Thoracic aorta (tissue), 2 donors: ENCODE measurements around the gene SUN1. TPM values are rescaled to one million over a fixed set of nuclear protein-coding genes. Genes with fewer than 3 reads are reported as not detected.
"Not testable (repeated sequence)": the region's sequence is repeated elsewhere in the genome, so short reads cannot be mapped to it uniquely, and the experiment has no call there.

Source experiments
- ATAC-seq: fragments of 150-250 bp; one replicate; pipeline ENCODE4 v1.8.0; 2017; ENCODE audit warnings: low read depth; ENCODE audit not compliant: insufficient number of reproducible peaks, low FRiP score
- DNase-seq: peaks from one replicate; pipeline ENCODE4 v3.0.0-alpha.2; 2020; ENCODE audit warnings: low spot score
- H3K27ac ChIP-seq, 2 donors: fragments of 200-600 bp; sonication (generic); 1 replicate in 1 of 2; 2 replicates in 1 of 2; pipeline ENCODE4 v1.5.1; 2016; ENCODE audit warnings: mild to moderate bottlenecking in 2 of 2, moderate library complexity in 2 of 2
- H3K27me3 ChIP-seq: fragments of 200-600 bp; sonication (generic); replicated peaks from 2 replicates; pipeline ENCODE4 v1.6.0; 2016; ENCODE audit warnings: mild to moderate bottlenecking; ENCODE audit not compliant: insufficient read depth
- H3K36me3 ChIP-seq: fragments of 200-600 bp; sonication (generic); one replicate; pipeline ENCODE4 v1.5.1; 2016
- H3K4me1 ChIP-seq, 2 donors: fragments of 200-600 bp; sonication (generic); 1 replicate in 1 of 2; 2 replicates in 1 of 2; pipeline versions ENCODE4 v1.5.1 to v1.6.0; 2016; ENCODE audit warnings: low read depth in 2 of 2, mild to moderate bottlenecking in 1 of 2; ENCODE audit not compliant: control insufficient read depth in 1 of 2
- H3K4me3 ChIP-seq: fragments of 200-600 bp; sonication (generic); 2 replicates; pipeline ENCODE4 v1.5.1; 2016; ENCODE audit warnings: mild to moderate bottlenecking
- H3K9me3 ChIP-seq: fragments of 200-600 bp; sonication (generic); 2 replicates; pipeline ENCODE4 v1.5.1; 2016
- total RNA-seq, 2 donors: library from RNA; depleted of rRNA; stranded (reverse); fragments of >200 nt; gene quantifications; one replicate each; pipeline versions ENCODE4 v1.1.0 to v1.2.3, GENCODE V29; 2016
- TF ChIP-seq, protein P1 (sequence below): fragments of 200-600 bp; sonication (generic); IDR thresholded peaks from one replicate; pipeline ENCODE4 v1.5.1; 2019; ENCODE audit warnings: antibody characterized with exemption

SUN1 gene
- total RNA-seq, 2 donors from 2014 or later: 205 to 319 TPM

DNA sequence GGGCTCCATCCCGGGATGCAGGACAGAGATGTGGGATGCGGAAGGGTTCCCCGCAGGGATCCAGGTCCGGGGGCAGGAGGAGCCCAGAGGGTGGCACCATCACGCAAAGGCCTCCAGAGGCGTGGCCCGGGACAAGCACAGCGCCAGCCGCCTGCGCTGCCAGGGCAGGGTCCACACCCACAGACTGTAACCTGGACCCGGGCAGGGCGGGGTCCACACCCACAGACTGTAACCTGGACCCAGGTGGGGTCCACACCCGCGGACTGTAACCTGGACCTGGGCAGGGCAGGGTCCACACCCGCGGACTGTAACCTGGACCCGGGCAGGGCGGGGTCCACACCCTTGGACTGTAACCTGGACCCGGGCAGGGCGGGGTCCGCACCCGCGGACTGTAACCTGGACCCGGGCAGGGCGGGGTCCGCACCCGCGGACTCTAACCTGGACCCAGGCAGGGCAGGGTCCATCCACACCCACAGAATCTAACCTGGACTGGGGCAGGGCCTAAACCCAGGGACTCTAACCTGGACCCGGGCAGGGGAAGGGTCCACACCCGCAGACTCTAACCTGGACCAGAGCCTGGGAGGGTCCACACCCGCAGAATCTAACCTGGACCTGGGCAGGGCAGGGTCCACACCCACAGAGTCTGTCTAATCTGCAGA lies 37.5 kb upstream of the SUN1 start:
- H3K9me3 ChIP-seq: no peaks in the 10 kb centered on the region
- no peak for ATAC-seq
- no peak overlapping the region for H3K27ac ChIP-seq
- H3K36me3 ChIP-seq: no peaks in the 10 kb centered on the region
- no peaks in the 10 kb centered on the region for H3K27me3 ChIP-seq
- no peak for DNase-seq
- H3K4me3 ChIP-seq: no peak overlapping the region
- TF ChIP-seq, protein P1, sequence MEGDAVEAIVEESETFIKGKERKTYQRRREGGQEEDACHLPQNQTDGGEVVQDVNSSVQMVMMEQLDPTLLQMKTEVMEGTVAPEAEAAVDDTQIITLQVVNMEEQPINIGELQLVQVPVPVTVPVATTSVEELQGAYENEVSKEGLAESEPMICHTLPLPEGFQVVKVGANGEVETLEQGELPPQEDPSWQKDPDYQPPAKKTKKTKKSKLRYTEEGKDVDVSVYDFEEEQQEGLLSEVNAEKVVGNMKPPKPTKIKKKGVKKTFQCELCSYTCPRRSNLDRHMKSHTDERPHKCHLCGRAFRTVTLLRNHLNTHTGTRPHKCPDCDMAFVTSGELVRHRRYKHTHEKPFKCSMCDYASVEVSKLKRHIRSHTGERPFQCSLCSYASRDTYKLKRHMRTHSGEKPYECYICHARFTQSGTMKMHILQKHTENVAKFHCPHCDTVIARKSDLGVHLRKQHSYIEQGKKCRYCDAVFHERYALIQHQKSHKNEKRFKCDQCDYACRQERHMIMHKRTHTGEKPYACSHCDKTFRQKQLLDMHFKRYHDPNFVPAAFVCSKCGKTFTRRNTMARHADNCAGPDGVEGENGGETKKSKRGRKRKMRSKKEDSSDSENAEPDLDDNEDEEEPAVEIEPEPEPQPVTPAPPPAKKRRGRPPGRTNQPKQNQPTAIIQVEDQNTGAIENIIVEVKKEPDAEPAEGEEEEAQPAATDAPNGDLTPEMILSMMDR: no peak
- peaks cover 6 to 28% of the 10 kb centered on the region in 2 donors for H3K4me1 ChIP-seq

DNA sequence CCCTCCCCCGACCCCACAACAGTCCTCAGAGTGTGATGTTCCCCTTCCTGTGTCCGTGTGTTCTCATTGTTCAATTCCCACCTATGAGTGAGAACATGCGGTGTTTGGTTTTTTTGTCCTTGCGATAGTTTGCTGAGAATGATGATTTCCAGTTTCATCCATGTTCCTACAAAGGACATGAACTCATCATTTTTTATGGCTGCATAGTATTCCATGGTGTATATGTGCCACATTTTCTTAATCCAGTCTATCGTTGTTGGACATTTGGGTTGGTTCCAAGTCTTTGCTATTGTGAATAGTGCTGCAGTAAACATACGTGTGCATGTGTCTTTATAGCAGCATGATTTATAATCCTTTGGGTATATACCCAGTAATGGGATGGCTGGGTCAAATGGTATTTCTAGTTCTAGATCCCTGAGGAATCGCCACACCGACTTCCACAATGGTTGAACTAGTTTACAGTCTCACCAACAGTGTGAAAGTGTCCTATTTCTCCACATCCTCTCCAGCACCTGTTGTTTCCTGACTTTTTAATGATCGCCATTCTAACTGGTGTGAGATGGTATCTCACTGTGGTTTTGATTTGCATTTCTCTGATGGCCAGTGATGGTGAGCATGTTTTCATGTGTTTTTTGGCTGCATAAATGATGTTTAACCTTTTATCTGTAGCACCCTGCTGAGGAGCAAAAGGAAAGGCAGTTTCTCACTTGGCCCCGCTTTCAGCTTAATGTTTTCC lies 35.7 kb upstream of the SUN1 start:
- not testable (repeated sequence) for ATAC-seq, DNase-seq, H3K4me3 ChIP-seq, H3K36me3 ChIP-seq, H3K27me3 ChIP-seq, H3K9me3 ChIP-seq
- peak overlapping the region; percentile 85 to 92 for H3K27ac ChIP-seq
- peaks cover 12 to 46% of the 10 kb centered on the region in 2 donors for H3K4me1 ChIP-seq

DNA sequence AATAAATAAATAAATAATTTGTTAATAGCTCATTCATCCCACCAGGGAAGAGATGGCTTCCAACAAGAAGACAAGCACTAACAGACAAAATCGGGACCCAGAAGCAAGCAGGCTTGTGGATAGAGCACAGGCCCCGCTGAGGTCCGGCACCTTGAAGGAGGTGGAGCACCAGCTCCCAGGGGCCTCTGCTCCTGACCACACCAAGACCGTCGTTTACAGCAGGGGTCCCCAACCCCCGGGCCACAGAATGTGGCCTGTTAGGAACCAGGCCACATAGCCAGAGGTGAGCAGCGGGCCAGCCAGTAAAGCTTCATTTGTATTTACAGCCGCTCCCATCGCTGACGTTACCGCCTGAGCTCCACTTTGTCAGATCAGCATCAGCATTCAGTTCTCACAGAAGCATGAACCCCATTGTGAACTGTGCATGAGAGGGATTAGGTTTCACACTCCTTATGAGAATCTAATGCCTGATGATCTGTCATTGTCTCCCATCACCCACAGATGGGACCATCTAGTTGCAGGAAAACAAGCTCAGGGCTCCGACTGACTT lies 33.3 kb upstream of the SUN1 start:
- H3K4me3 ChIP-seq: no peak overlapping the region
- DNase-seq: no peak
- H3K4me1 ChIP-seq: peaks cover 21 to 61% of the 10 kb centered on the region in 2 donors
- H3K27ac ChIP-seq: peak overlapping the region; percentile 85 to 92
- H3K9me3 ChIP-seq: no peaks in the 10 kb centered on the region
- TF ChIP-seq, protein P1: no peak
- no peaks in the 10 kb centered on the region for H3K36me3 ChIP-seq
- no peak for ATAC-seq
- H3K27me3 ChIP-seq: no peaks in the 10 kb centered on the region

DNA sequence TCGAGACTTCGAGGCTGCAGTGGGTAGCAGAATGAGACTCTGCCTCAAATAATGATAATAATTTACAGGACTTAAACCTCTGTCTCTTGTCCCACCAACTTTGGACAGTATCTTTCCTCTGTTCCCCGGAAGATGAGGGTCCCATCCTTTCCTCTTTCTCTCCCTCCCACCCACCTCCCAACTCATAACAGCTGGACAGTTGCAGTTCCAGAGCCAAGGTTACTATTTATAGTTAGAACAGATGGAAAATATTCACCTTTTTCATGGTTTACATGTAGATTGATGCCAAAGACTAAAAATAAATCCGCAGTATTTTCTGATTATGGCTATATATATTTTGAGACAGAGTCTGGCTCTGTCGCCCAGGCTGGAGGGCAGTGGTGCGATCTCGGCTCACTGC lies 31.6 kb upstream of the SUN1 start:
- no peak overlapping the region for H3K4me3 ChIP-seq
- no peaks in the 10 kb centered on the region for H3K27me3 ChIP-seq
- TF ChIP-seq, protein P1: no peak
- H3K9me3 ChIP-seq: no peaks in the 10 kb centered on the region
- H3K36me3 ChIP-seq: no peaks in the 10 kb centered on the region
- ATAC-seq (no peak), DNase-seq (no peak)
- peak overlapping the region; percentile 85 to 92 for H3K27ac ChIP-seq
- H3K4me1 ChIP-seq: peaks cover 21 to 61% of the 10 kb centered on the region in 2 donors

DNA sequence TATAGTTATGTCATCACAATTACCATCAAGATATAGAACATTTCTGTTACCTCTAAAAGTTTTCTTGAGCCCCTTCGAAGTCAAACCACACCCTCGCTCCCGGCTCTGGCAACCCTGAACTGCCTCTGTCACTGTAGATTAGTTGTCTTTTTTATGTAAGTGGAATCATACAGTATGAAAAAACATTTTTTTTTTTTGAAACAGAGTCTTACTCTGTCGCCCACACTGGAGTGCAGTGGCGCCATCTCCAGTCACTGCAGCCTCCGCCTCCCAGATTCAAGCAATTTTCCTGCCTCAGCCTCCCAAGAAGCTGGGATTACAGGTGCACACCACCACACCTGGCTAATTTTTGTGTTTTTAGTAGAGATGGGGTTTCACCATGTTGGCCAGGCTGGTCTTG lies 30.9 kb upstream of the SUN1 start:
- peaks cover 21 to 61% of the 10 kb centered on the region in 2 donors for H3K4me1 ChIP-seq
- not testable (repeated sequence) for H3K9me3 ChIP-seq, H3K4me3 ChIP-seq, H3K27me3 ChIP-seq, DNase-seq, H3K36me3 ChIP-seq, ATAC-seq
- peak overlapping the region; percentile 85 to 92 for H3K27ac ChIP-seq

DNA sequence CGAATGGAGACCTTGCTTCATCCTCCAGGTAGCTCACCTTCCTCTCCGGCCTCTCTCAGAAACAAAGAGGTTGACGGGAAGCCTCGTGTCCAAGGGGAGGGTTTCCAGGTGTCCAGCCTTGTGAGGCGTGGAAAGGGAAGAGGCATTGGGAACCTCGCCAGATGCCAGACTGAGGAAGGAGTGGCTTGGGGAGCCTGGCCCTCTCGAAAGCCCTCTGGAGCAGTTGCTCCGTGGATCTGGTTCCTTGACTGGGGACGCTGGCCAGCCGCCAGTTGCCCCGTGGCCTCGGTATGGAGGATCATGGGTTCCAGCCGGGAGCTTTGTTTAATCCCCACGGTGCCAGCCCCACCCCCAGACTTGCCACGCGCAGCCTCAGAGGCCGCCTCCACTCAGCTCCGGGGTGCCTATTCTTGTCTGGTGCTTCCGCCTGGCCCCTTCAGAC lies 30.3 kb upstream of the SUN1 start:
- H3K36me3 ChIP-seq: no peaks in the 10 kb centered on the region
- no peaks in the 10 kb centered on the region for H3K27me3 ChIP-seq
- H3K4me3 ChIP-seq: peak overlapping the region; percentile 46
- H3K27ac ChIP-seq: peak overlapping the region; percentile 85 to 92
- TF ChIP-seq, protein P1: no peak
- no peak for DNase-seq
- peaks cover 21 to 59% of the 10 kb centered on the region in 2 donors for H3K4me1 ChIP-seq
- ATAC-seq: no peak
- no peaks in the 10 kb centered on the region for H3K9me3 ChIP-seq
